ENCODE results near the gene HS3ST2.

DNA sequence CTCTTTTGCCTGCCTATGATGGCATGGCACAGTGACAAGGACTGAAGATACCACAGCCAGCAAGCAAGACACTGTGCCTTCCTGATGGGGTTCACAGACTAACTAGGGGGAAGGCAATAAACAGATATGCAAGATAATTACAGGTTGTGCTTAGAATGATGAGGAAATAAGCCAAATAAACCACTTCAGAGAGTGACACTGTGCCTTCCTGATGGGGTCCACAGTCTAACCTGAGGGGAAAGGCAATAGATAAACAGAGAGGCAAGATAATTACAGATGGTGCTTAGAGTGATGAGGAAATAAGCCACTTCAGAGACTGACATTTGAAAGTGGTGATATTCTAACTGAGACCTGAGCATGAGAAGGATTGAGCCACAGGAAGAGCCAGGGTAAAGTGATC is 84.2 kb downstream of the HS3ST2 start:
- TF ChIP-seq CTCF (IDR thresholded peaks at IDR 0.05; ENCODE audit: poor library complexity), result no peak
- no peak for TF ChIP-seq EZH2 (IDR thresholded peaks at IDR 0.05; ENCODE audit: borderline replicate concordance)
- no peak for TF ChIP-seq EZH2phosphoT487 (IDR thresholded peaks at IDR 0.05; ENCODE audit: low read depth, severe bottlenecking, unreplicated experiment)

Measured in hepatocyte (in vitro differentiated cells).